ENCODE data around the gene ADAMTS13. TPM values are rescaled to one million over a fixed set of nuclear protein-coding genes. Genes with fewer than 3 reads are reported as not detected.

Gene ADAMTS13
- total and polyA plus RNA-seq, 9 of the 15 experiments (the other 6 are each of a cell fraction or from before 2014, with no cell fraction given) = 0.03 to 0.20 (median 0.04) TPM; not detected in 4

GRCh38 chr9:133402689-133403088 is 19.5 kb upstream of the ADAMTS13 start:
- no peaks in the 10 kb centered on the region for H3K9me3 ChIP-seq (replicated peaks; ENCODE audit: control insufficient read depth, insufficient read depth, low read depth, low read length)
- H3K9ac ChIP-seq (ENCODE audit: insufficient read depth in 1 of 2, low read depth in 2 of 2, low read length in 2 of 2) = peak overlapping the region in 1 of 2 experiments; percentile 60; a peak in 1 of 4 replicates
- H3K4me3 ChIP-seq = no peak overlapping the region
- no peak overlapping the region for H2AFZ ChIP-seq (ENCODE audit: low read depth, low read length)
- H4K20me1 ChIP-seq (replicated peaks; ENCODE audit: control insufficient read depth, insufficient read depth, low read length) = peaks cover 11% of the 10 kb centered on the region
- intact Hi-C loops (cut with micrococcal nuclease) = no loop called here
- H3K4me2 ChIP-seq (ENCODE audit: insufficient read depth, low read length) = no peak overlapping the region
- H3K36me3 ChIP-seq (ENCODE audit: control insufficient read depth, insufficient read depth, low read length) = peaks cover 46% of the 10 kb centered on the region; the same call in 2 of the 3 replicates
- in situ Hi-C loops (cut with MboI) = no loop called here
- no peaks in the 10 kb centered on the region for H3K9me1 ChIP-seq (ENCODE audit: control insufficient read depth, insufficient read depth, low read length)
- no peaks in the 10 kb centered on the region for H3K79me2 ChIP-seq (ENCODE audit: control insufficient read depth, insufficient read depth, low read length)
- peaks cover 0 to 1% of the 10 kb centered on the region in 2 experiments; a peak in 1 of 5 replicates for H3K27me3 ChIP-seq (ENCODE audit: control insufficient read depth in 2 of 2, insufficient read depth in 2 of 2, low read length in 2 of 2)
- CTCF ChIA-PET (ENCODE audit: low intra/inter-chr PET ratio) = no interaction called here
- TF ChIP-seq POLR2G (IDR thresholded peaks at IDR 0.05; ENCODE audit: low read depth, low read length) (peak; percentile 50; the same call in 1 of the 2 replicates), EZH2 (IDR thresholded peaks at IDR 0.05; ENCODE audit: borderline replicate concordance, low read depth, low read length) (no peak), ZNF263 (CRISPR knock-in tag; IDR thresholded peaks at IDR 0.05; ENCODE audit: borderline replicate concordance) (peak; percentile 53; the same call in 1 of the 2 replicates)
- POLR2A ChIA-PET = interaction anchor here (0.6 to 1.0 kb wide), 2 partner anchors 10 to 372 kb away, joined by 3 to 4 read pairs; no protein-coding TSS in a partner anchor
- H3K27ac ChIP-seq (ENCODE audit: extremely low read depth, low read depth, low read length) = no peak overlapping the region
- ATAC-seq (no peak), FAIRE-seq (no peak), DNase-seq (ENCODE audit: extremely low read depth in 1 of 4, low spot score in 3 of 4) (no peak)
- 63% methylated on average over 3 of the region's 7 CpGs for WGBS (ENCODE audit: insufficient coverage, low coverage, missing lambda C conversion rate)
- BruUV-seq (replicated peaks) = no TSS peak
- H3K4me1 ChIP-seq (replicated peaks in 1 of 2; ENCODE audit: control insufficient read depth in 2 of 2, insufficient read depth in 2 of 2, low read length in 2 of 2) = peaks cover 0 to 26% of the 10 kb centered on the region in 2 experiments; a peak in 3 of 5 replicates

- H2AFZ ChIP-seq (ENCODE audit: low read depth, low read length) = no peak overlapping the region
- no TSS peak for BruUV-seq (replicated peaks)
- H3K9me3 ChIP-seq (replicated peaks; ENCODE audit: control insufficient read depth, insufficient read depth, low read depth, low read length) = no peaks in the 10 kb centered on the region
- no peaks in the 10 kb centered on the region for H3K79me2 ChIP-seq (ENCODE audit: control insufficient read depth, insufficient read depth, low read length)
- 0 out of 4 replicates have a peak overlapping the region, but pooled peaks of 1 of the 2 experiments have one; percentile 37 for H3K9ac ChIP-seq (ENCODE audit: insufficient read depth in 1 of 2, low read depth in 2 of 2, low read length in 2 of 2)
- WGBS (ENCODE audit: insufficient coverage, low coverage, missing lambda C conversion rate) = 77% methylated on average over 15 of the region's 16 CpGs
- ChIA-PET POLR2A (interaction anchor here (0.9 to 1.2 kb wide), 2 partner anchors 10 to 56 kb away, joined by 3 read pairs; partner anchors contain the start of genes MED22 and RPL7A), CTCF (ENCODE audit: low intra/inter-chr PET ratio) (interaction anchor here (0.6 to 1.8 kb wide), 6 partner anchors 35 to 591 kb away, joined by 3 to 9 read pairs (median 3); no protein-coding TSS in a partner anchor)
- peaks cover 57% of the 10 kb centered on the region; the same call in 2 of the 3 replicates for H3K36me3 ChIP-seq (ENCODE audit: control insufficient read depth, insufficient read depth, low read length)
- FAIRE-seq (peak; percentile 37), ATAC-seq (peak; percentile 72), DNase-seq (ENCODE audit: extremely low read depth in 1 of 4, low spot score in 3 of 4) (peak; percentile 53 to 66 (median 56))
- in situ Hi-C loops (cut with MboI) = no loop called here
- H3K9me1 ChIP-seq (ENCODE audit: control insufficient read depth, insufficient read depth, low read length) = no peaks in the 10 kb centered on the region
- peaks cover 0 to 26% of the 10 kb centered on the region in 2 experiments; a peak in 3 of 5 replicates for H3K4me1 ChIP-seq (replicated peaks in 1 of 2; ENCODE audit: control insufficient read depth in 2 of 2, insufficient read depth in 2 of 2, low read length in 2 of 2)
- no peak overlapping the region for H3K27ac ChIP-seq (ENCODE audit: extremely low read depth, low read depth, low read length)
- no peak overlapping the region for H3K4me3 ChIP-seq
- H4K20me1 ChIP-seq (replicated peaks; ENCODE audit: control insufficient read depth, insufficient read depth, low read length) = peaks cover 9% of the 10 kb centered on the region
- H3K27me3 ChIP-seq (ENCODE audit: control insufficient read depth in 2 of 2, insufficient read depth in 2 of 2, low read length in 2 of 2) = no peaks in the 10 kb centered on the region
- intact Hi-C loops (cut with micrococcal nuclease) = no loop called here
- no peak overlapping the region for H3K4me2 ChIP-seq (ENCODE audit: insufficient read depth, low read length)
- TF ChIP-seq ZNF609 (CRISPR knock-in tag; IDR thresholded peaks at IDR 0.05; ENCODE audit: borderline replicate concordance) = no peak
- no peak for TF ChIP-seq HNRNPH1 (optimal IDR thresholded peaks at IDR 0.05; ENCODE audit: low read depth, low read length)
- TF ChIP-seq ARID2 (IDR thresholded peaks at IDR 0.05) = peak; percentile 33; the same call in 1 of the 2 replicates
- TF ChIP-seq, protein P1, sequence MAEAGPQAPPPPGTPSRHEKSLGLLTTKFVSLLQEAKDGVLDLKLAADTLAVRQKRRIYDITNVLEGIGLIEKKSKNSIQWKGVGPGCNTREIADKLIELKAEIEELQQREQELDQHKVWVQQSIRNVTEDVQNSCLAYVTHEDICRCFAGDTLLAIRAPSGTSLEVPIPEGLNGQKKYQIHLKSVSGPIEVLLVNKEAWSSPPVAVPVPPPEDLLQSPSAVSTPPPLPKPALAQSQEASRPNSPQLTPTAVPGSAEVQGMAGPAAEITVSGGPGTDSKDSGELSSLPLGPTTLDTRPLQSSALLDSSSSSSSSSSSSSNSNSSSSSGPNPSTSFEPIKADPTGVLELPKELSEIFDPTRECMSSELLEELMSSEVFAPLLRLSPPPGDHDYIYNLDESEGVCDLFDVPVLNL (CRISPR knock-in tag; IDR thresholded peaks at IDR 0.05; ENCODE audit: low read depth) = no peak
Observed at GRCh38 chr9:133403766-133404453, 18.3 kb upstream of the ADAMTS13 start.
